ENCODE results near the gene DDIT4.
"Not testable (repeated sequence)": the region's sequence is repeated elsewhere in the genome, so short reads cannot be mapped to it uniquely, and the experiment has no call there.

Gene DDIT4

DNA sequence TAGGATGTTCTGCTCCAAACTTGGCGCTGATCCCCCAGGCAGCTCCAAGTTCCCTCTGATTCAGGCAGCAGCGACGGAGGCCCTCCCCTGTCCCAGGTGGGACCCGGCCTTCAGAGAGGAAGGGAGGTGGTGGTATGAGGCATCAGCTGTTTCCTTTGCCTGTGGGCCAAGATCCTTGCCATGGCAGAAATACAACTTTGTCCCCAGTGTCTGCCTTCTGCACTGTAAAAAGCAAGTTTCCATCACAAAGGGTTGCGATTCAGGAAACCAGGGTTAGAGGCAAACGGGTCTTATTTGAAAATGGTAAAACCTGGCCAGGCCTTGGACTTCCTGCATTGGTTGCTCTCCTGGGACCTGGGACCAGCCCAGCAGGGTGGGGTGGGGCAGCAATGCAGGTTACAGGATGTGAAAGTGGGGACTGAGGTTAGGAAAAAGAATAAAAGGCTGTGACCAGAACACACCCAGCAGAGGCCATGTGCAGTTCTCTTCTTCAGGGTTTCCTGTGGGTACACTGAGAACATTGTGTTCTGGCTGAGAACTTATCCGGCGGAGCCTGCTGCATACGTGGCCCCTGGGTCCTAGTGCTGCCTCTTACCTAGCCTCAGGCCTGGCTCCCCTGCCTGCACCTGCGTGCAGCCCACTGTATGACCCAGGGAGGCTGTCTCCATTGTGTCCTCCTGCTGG lies 25.1 kb upstream of the DDIT4 start:
- DNase-seq: peak; percentile 61

DNA sequence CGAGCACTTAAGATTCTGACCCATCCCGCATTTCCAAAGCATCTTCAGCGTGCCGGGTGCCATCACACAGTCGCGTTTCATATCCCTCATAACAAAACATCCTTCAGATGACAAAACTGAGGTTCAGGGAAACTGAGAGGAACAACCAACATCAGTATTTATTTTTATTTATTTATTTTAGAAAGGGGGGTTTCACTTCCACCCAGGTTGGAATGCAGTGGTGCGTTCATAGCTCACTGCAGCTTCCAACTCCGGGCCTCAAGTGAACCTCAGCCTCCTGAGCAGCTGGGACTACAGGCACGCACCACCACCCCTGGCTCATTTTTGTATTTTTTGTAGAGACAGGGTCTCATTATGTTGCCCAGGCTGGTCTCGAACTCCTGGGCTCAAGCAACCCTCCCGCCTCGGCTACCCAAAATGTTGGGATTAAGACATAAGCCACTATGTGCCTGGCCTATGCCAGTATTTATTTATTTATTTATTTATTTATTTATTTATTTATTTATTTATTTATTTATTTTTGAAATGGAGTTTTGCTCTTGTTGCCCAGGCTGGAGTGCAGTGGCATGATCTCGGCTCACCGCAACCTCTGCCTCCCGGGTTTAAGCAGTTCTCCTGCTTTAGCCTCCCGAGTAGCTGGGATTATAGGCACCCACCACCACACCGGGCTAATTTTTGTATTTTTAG lies 24.4 kb upstream of the DDIT4 start:
- DNase-seq: not testable (repeated sequence)

DNA sequence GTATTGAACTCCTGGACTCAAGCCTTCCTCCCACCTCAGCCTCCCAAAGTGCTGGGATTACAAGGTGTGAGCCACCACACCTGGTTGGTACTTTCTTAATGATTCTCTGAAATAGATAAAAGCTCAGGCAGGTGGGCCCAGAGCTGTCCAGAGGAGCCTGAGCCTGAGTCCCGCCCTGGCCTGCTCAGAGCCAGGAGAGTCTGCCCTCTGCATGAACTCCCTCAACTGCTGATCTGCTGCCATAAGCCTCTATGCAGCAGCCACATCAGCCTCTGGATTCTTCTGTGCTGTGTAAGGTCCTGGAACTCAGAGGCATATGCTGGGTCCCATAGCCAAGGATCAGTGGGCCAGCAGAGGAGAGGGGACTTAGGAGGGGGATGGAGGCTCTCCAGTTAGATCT lies 23.1 kb upstream of the DDIT4 start:
- DNase-seq: no peak

DNA sequence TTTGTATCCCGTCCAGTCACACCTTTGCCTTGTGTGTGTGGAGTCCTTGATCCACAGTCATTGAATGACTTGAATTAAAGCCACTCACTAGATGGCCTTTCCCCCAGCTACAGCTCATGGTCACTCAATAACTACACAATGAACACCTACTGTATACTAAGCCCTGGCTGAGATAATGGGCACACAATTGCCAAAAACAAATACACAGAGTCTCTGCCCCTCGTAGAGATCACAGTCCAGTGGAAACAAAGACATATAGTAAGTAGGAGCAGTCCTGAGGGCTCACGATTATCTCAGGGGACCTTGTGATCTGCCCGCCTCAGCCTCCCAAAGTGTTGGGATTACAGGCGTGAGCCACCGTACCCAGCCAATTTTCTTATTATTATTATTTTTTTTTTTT lies 22.1 kb upstream of the DDIT4 start:
- DNase-seq: no peak

DNA sequence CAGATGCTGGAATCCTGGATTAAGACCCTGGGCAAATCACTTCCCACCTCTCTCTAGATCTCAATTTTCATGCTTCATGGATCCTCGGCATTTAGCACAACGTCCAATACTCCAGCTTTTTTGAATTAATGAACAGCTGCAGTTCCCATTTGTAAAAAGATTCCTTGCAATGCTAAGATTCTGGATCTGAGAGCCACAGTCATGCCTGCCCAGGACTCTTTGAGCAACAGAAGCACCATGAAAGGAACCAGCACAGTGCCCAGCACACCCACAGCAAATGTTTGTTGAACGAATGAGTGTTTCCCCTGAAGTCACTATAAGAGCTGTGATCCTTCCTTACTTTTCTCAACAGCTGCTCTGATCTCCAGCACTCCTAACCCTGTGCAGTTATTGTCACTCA lies 20.8 kb upstream of the DDIT4 start:
- no peak for DNase-seq

DNA sequence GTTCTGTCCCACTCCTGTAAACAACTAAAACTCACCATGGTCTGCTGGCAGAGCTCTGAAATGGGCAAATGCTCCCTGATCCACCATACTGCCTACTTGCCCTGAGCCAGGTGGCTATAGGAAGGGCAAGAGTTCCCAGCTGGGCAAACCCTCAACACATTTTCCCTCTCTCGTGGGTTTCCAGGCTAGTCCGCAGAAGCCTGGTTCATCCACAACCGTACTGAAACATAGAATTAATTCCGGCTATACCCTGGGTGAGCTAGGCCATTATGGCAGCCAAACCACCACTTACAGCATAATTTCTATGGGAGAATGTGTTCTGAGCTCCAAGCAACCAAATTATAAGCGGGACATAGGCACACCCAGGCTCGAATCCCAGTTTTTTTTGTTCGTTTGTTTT lies 20.1 kb upstream of the DDIT4 start:
- no peak for DNase-seq

DNA sequence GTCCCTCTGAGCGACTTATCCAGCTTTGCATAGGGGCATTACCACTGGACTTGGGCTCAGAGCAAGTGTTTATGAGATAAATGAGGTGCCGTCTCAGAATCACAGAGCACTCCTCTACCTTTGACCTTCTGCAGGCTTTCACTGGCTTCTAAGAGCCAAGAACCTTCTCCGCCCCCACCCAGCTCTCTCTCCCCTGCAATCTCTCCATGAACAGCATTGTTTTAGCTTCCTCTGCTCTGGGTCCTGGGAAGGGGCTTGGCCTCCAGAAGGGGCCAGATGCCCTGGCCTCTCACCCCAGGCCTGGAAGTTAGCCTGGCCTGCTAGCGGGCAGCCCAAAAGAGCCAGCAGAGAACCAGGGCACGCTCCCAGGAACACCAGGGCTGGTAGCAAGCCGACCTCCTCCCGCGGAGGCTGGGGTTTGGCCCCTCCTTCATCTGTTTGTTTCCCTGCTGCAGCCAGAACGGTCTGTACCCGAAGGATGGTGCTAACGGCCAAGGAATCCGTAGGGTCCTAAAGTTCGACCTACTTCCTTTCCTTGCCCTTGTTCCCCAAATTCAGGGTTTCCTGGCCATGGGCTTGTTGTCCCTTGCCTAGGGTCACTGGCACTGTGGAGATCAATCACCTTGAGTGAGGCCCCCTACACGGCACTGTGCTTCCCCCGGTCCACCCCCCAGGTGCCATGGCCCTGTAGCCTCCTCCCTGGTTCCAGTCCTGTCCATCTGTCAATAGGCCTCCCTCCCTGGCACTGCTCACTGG lies 18.7 kb upstream of the DDIT4 start:
- DNase-seq: peak; percentile 72

DNA sequence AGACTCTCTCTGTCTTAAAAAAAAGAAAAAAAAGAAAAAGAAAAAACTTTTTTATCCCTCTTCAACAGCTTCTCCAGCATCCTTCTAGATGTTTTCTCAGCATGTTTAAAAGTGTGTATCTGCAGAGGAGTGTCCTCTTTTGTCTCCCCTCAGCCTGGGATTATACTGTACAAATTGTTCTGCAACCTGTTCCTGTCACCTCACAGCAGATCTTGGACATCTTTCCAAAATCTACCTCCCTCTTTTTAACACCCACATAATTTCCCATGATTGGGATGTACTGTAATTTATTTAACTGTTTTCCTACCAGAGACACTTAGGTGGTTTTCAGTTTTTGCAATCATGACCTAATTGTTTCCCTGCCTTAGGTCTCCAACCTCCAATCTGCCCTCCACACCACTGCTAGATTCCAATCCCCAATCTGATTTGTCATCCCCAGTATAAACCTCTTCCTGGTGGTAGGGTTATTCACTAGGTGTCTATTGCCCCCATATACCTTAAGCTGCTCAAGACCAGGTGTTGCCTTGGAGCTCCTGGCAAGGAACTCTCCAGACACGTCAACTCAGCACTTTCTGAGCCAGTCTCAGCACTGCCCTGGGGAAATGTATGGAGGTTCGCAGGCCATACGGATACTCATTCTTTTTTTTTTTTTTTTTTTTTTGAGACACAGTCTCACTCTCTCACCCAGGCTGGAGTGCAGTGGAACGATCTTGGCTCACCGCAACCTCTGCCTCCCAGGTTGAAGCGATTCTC lies 17.6 kb upstream of the DDIT4 start:
- DNase-seq: no peak

DNA sequence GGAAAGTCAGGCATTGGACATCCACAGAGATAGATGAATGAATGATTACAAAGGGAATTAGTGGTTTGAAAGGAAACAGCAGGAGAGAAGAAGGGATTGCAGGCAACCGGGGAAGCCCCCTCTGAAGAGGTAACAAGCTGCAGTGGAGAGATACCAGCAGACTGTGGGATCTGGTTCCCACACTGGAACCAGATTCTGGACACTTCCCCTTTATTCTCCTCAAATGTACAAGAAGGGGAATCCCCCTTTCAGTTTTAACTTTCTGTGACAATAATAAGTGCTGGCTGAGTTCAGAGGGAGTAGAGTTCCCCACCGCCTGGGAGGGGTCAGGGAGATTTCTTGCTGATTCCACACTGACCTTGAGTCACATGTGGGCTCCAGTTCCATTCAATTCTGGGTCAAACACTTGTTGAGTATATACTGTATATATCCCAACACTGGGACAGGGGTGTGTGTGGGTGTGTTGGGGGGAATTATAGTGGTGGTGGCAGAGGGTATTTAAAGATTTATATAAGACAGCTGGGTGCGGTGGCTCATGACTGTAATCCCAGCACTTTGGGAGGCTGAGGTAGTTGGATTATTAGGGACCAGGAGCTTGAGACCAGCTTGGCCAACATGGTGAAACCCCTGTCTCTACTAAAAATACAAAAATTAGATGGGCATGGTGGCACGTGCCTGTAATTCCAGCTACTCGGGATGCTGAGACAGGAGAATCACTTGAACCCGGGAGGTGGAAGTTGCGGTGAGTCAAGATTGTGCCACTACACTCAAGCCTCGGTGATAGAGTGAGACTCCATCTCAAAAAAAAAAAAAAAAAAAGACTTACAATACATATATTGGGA lies 16.5 kb upstream of the DDIT4 start:
- DNase-seq: no peak

DNA sequence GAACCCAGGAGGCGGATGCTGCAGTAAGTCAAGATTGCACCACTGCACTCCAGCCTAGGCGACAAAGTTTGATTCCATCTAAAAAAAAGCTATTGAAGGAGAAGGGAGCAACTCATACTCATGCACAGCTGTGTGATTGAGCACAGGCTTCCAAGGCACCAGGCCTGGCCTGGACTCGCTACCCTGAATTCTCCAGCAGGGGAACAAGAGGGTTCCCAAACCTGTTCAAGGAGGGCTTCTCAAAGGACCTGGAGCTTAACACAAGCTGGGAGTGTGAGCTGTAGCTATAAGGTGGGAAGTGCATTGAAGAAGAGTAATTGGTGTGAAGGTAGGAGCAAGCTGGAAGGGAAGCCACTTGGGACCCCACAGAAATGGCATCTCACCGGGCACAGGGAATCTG lies 15.1 kb upstream of the DDIT4 start:
- DNase-seq: no peak

DNA sequence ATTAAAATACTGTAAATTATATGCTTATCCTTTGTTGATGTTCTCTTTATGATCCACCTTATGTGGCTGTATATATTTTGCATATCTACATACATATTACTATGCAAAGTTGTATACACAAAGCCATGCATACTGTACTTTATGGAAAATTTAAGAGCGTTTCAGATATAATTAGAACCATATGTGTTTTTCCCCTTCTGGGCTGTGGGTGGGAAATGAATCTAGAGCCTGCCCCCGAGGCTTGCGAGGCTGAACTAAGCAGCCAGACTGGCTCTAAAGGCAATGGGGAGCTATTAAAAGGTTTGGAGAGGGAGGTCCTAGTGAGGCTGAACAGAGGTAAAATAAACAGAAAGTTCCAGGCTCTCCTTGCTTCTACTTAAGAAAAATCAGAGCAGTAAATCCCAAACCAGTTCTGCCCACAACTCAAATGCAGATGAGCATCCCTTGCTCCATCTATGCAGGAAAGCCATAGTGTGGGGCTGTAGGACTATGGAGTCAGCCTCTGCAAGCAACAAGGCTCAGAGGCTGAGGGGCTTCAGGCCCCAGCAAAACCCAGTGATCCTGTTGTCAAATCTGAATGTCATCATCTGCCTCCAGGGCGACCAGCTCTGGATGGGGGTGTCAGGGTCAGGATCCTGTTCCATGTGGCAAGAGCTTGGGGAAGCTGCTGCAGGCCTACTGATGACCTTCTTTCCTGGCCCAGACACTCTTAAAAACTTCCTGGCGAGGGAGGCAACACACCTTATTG lies 14.1 kb upstream of the DDIT4 start:
- DNase-seq: peak; percentile 67

DNA sequence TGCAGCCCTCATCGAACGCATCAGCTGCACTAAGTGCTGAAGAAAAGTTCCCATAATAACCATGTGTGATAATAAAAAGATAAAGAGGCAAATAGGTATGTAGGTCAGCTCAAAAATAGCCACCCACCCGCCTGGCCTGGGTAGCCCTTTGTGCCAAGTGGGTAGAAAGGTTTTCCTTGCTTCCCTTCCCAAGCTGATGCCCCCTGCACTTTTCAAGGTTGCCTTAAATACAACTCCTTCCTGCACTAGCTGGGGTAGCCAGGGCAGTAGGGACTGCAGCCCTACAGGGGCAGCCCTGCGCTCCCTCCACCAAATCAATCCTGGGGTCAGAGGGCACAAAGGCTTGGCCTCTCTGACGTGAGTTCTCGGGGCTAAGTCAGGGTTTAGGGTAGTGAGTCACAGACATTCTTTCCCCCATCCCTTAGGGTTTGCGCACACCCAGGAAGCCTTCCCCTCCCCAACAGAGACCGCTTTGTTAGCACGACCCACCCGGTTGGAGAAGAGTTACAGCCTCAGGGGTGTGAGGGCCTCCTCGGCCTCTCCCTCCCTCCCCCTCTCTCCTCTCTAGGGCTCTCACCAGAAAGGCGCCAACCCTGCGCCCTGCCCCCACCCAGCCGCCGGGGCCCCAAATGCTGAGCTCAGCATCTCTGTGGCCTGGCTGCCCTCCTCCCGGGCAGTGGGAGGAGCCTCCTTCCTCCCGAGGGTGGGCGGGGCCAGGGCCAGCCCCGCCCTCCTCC lies 13.3 kb upstream of the DDIT4 start:
- DNase-seq: peak; percentile 84

DNA sequence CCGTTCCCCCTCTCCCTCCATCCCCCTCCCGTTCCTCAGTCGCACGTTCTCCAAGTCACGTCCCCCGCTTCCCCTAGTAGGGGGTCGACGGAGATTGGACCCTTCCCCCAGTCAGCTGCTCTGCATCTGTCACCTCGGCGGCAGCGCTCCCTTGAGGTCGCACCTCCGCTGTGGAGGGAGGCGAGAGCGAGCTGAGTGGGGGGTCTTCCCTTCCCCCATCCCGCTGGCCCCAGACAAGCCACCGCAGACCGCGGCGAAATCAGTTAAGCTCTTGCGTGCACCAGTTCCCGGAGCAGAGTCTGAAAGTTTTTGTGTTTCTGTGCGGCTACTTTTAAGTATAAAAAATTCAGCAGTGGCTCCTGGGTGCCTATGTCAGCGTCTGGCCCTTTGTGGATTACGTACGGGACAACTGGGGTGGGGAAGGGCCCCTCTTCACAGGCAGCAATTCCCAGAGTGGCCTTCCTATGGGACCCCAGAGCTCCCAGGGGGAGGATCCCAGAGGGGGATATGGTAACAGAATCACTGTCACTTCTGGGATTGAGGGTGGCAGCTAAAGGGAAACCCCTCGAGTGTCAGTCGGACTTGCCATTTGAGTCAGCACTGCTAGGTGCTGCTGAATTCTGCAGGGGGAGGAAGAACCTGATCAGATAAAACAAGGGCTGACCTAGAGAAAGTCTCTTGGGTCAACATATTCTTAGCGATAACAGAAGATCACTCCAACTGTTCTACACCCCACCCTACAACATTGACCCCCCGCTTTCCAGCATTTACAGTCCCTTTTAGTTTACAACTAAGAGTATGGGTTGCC lies 12.5 kb upstream of the DDIT4 start:
- DNase-seq: peak; percentile 94

DNA sequence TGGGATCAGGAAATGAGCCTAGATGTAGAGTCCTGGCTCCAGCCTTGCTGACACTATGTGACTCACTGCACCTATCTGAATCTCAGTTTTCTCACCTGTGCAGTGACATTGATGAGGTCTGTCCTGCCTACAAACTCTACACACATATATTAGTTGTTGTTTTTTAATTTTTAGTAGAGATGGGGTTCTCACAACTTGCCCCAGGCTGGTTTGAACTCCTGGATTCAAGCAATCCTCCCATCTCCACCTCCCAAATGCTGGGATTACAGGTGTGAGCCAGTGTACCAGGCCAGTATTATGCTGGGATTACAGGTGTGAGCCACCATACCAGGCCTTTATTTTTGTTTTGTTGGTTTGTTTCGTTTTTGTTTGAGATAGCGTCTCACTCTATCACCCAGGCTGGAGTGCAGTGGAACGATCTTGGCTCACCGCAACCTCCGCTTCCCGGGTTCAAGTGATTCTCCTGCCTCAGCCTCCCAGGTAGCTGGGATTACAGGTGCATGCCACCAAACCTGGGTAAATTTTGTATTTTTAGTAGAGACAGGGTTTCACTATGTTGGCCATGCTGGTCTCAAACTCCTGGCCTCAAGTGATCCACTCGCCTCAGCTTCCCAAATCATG lies 11.8 kb upstream of the DDIT4 start:
- DNase-seq: no peak

DNA sequence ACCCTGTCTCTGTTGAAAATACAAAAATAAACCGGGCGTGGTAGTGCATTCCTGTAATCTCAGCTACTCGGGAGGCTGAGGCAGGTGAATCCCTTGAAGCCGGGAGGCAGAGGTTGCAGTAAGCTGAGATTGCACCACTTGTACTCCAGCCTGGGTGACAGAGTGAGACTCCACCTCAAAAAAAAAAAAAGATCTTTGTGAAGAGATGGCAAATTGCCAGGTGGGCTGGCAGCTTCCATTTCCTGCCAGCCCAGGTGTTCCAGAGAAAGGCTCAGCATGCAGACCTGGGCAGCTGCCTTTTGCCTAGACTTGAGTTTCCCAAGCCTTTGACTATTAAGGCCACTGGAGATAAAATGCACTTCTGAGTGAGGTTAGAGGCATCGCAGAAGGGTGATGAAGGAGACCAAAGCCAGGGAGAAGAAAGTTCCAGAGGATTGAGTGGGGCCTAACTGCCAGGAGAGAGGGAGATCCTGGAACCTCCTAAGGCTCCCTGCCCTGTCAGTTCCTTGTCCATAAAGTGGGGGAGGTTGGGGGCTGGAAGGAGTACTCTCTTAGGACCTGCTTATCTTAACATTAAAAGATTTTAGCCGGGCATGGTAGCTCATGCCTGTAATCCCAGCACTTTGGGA lies 10.0 kb upstream of the DDIT4 start:
- peak; percentile 38 for DNase-seq

DNA sequence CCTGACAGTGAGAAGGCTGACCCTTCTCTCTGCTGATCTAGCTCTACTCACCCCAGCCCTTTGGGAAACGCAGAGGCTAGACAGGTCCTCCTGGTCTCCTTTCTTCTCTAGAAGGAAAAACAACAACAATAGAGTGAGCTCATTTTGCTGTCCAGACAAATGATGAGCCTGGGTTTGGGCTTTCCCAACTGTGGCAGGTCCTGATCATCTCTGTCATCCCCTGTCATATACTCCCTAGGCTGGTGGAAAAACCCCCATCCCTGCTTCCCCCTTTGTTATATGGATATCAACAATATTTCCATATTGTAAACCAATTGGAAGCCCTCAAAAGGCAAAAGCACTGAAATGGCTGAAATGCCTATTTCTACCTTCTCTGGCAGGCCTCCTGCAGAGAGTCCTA lies 9.2 kb upstream of the DDIT4 start:
- no peak for DNase-seq

DNA sequence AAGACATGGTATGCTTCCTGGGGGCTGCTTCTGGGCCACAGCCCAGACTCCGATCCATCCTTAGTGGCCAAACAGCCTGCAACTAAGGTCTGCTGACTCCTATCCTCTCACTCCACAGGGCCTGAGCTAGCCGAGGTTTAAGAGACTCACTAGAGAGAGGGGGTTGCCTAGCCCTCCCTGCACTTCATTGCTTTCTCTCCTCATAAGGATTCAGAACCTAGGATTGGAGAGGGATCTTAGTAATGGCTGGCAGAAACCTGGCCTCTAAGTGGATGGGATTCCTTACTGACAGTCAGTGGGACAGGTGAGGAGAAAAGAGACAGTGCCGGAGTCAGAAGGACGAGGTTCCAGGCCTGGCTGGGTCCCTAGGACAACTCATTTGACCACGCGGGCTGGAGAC lies 8.2 kb upstream of the DDIT4 start:
- DNase-seq: peak; percentile 28
